ENCODE measurements around the gene THOP1.
A peak's percentile ranks its signal among the peaks of the same experiment; 100 is the strongest.

THOP1 gene

GRCh38 chr19:2848616-2849015, 63.3 kb downstream of the THOP1 start:
- no peak for DNase-seq
- Mint-ChIP-seq H3K4me3 (no peak overlapping the region), H3K36me3 (peaks cover 55% of the 10 kb centered on the region), H3K4me1 (peaks cover 12% of the 10 kb centered on the region), H3K27ac (no peak overlapping the region), H3K9me3 (peaks cover 56% of the 10 kb centered on the region), H3K27me3 (no peaks in the 10 kb centered on the region)
- CTCF ChIA-PET, result no interaction called here

GRCh38 chr19:2850256-2850925, 65.1 kb downstream of the THOP1 start:
- no peak for DNase-seq
- Mint-ChIP-seq H3K27ac (no peak overlapping the region), H3K9me3 (peaks cover 67% of the 10 kb centered on the region), H3K27me3 (no peaks in the 10 kb centered on the region), H3K36me3 (peaks cover 66% of the 10 kb centered on the region), H3K4me3 (no peak overlapping the region), H3K4me1 (peaks cover 12% of the 10 kb centered on the region)
- CTCF ChIA-PET, result no interaction called here

GRCh38 chr19:2852598-2852997, 67.3 kb downstream of the THOP1 start:
- no peak for DNase-seq
- H3K27ac Mint-ChIP-seq, result no peak overlapping the region
- H3K4me3 Mint-ChIP-seq, result no peak overlapping the region
- peaks cover 25% of the 10 kb centered on the region for H3K4me1 Mint-ChIP-seq
- H3K36me3 Mint-ChIP-seq, result peaks cover 58% of the 10 kb centered on the region
- CTCF ChIA-PET, result no interaction called here
- H3K9me3 Mint-ChIP-seq, result peaks cover 65% of the 10 kb centered on the region
- H3K27me3 Mint-ChIP-seq, result no peaks in the 10 kb centered on the region

GRCh38 chr19:2853015-2853606, 67.8 kb downstream of the THOP1 start:
- H3K27me3 Mint-ChIP-seq, result no peaks in the 10 kb centered on the region
- H3K4me3 Mint-ChIP-seq, result no peak overlapping the region
- no peak for DNase-seq
- H3K27ac Mint-ChIP-seq, result no peak overlapping the region
- CTCF ChIA-PET, result no interaction called here
- H3K9me3 Mint-ChIP-seq, result peaks cover 67% of the 10 kb centered on the region
- H3K4me1 Mint-ChIP-seq, result peaks cover 25% of the 10 kb centered on the region
- peaks cover 58% of the 10 kb centered on the region for H3K36me3 Mint-ChIP-seq

- Mint-ChIP-seq H3K27ac (no peak overlapping the region), H3K4me3 (no peak overlapping the region), H3K36me3 (peaks cover 59% of the 10 kb centered on the region), H3K9me3 (peaks cover 75% of the 10 kb centered on the region), H3K4me1 (peaks cover 21% of the 10 kb centered on the region), H3K27me3 (no peaks in the 10 kb centered on the region)
- no peak for DNase-seq
- CTCF ChIA-PET, result no interaction called here
These were observed 69.5 kb downstream of the THOP1 start for GRCh38 chr19:2854849-2855248.

- H3K4me3 Mint-ChIP-seq, result no peak overlapping the region
These were observed 71.3 kb downstream of the THOP1 start for GRCh38 chr19:2856457-2857050.

GRCh38 chr19:2858864-2859263, 73.6 kb downstream of the THOP1 start:
- Mint-ChIP-seq H3K27ac (no peak overlapping the region), H3K4me1 (peaks cover 13% of the 10 kb centered on the region), H3K36me3 (peaks cover 23% of the 10 kb centered on the region), H3K4me3 (no peak overlapping the region), H3K9me3 (peaks cover 49% of the 10 kb centered on the region), H3K27me3 (no peaks in the 10 kb centered on the region)
- no peak for DNase-seq
- CTCF ChIA-PET, result no interaction called here

More at GRCh38 chr19:2856457-2857050, 71.3 kb downstream of the THOP1 start:
- peaks cover 13% of the 10 kb centered on the region for H3K4me1 Mint-ChIP-seq
- H3K27ac Mint-ChIP-seq, result peak overlapping the region; percentile 84
- H3K9me3 Mint-ChIP-seq, result peaks cover 64% of the 10 kb centered on the region
- DNase-seq, result no peak
- peaks cover 43% of the 10 kb centered on the region for H3K36me3 Mint-ChIP-seq
- H3K27me3 Mint-ChIP-seq, result no peaks in the 10 kb centered on the region
- CTCF ChIA-PET, result no interaction called here

GRCh38 chr19:2863816-2864215, 78.5 kb downstream of the THOP1 start:
- no peak overlapping the region for H3K27ac Mint-ChIP-seq
- H3K4me3 Mint-ChIP-seq, result no peak overlapping the region
- no peak for DNase-seq
- H3K4me1 Mint-ChIP-seq, result no peaks in the 10 kb centered on the region
- peaks cover 4% of the 10 kb centered on the region for H3K36me3 Mint-ChIP-seq
- CTCF ChIA-PET, result no interaction called here
- H3K9me3 Mint-ChIP-seq, result peaks cover 24% of the 10 kb centered on the region
- H3K27me3 Mint-ChIP-seq, result no peaks in the 10 kb centered on the region
